Osteoblast (primary cell): ENCODE results near the gene RAD54L2. TPM values are rescaled to one million over a fixed set of nuclear protein-coding genes. Genes with fewer than 3 reads are reported as not detected.
A peak's percentile ranks its signal among the peaks of the same experiment; 100 is the strongest.

Experiments
- DNase-seq: peaks from one replicate; pipeline ENCODE4 v3.0.0; 2011; ENCODE audit warnings: low spot score, mixed read lengths; ENCODE audit not compliant: insufficient read length; ENCODE audit errors: missing footprints
- H2AFZ ChIP-seq: 2 replicates; pipeline ENCODE4 v1.6.0; 2011; ENCODE audit warnings: mild to moderate bottlenecking, low read length
- H3K27ac ChIP-seq: 2 replicates; pipeline ENCODE4 v1.5.1; 2011; ENCODE audit warnings: mild to moderate bottlenecking, low read depth, low read length, moderate library complexity
- H3K27me3 ChIP-seq: 2 replicates; pipeline ENCODE4 v1.6.0; 2012; ENCODE audit warnings: mild to moderate bottlenecking, control low read depth, inconsistent platforms, low read length, moderate library complexity; ENCODE audit not compliant: insufficient read depth
- H3K36me3 ChIP-seq: 2 replicates; pipeline ENCODE4 v1.5.1; 2011; ENCODE audit warnings: mild to moderate bottlenecking, low read length, control low read depth, moderate library complexity; ENCODE audit not compliant: insufficient read depth
- H3K4me1 ChIP-seq: 2 replicates; pipeline ENCODE4 v1.5.1; 2011; ENCODE audit warnings: mild to moderate bottlenecking, low read length, control low read depth, moderate library complexity; ENCODE audit not compliant: insufficient read depth
- H3K4me2 ChIP-seq: 2 replicates; pipeline ENCODE4 v1.6.0; 2011; ENCODE audit warnings: mild to moderate bottlenecking, low read length; ENCODE audit not compliant: insufficient read depth
- H3K4me3 ChIP-seq: fragments of 200-600 bp; sonication (generic); 3 replicates; pipeline ENCODE4 v1.5.1; 2012; ENCODE audit warnings: mild to moderate bottlenecking, low read length, inconsistent platforms; ENCODE audit not compliant: insufficient read depth
- H3K79me2 ChIP-seq: 2 replicates; pipeline ENCODE4 v1.6.0; 2012; ENCODE audit warnings: mild to moderate bottlenecking, low read length, control low read depth, inconsistent platforms; ENCODE audit not compliant: insufficient read depth
- H3K9me3 ChIP-seq: 2 replicates; pipeline ENCODE4 v1.5.1; 2011; ENCODE audit warnings: low read depth, low read length, control low read depth
- H4K20me1 ChIP-seq: 2 replicates; pipeline ENCODE4 v1.6.0; 2012; ENCODE audit warnings: mild to moderate bottlenecking, low read length, control low read depth; ENCODE audit not compliant: insufficient read depth
- total RNA-seq: library from RNA; depleted of rRNA; stranded (reverse); fragments of >200 nt; gene quantifications from 2 replicates; pipeline ENCODE4 v1.2.3, GENCODE V29; 2012
- TF ChIP-seq, protein P1 (sequence below): IDR thresholded peaks from 2 replicates; pipeline ENCODE4 v1.5.1; 2011; ENCODE audit warnings: mild to moderate bottlenecking, low read depth, low read length, moderate library complexity; ENCODE audit errors: extremely low read depth

The RAD54L2 gene, protein sequence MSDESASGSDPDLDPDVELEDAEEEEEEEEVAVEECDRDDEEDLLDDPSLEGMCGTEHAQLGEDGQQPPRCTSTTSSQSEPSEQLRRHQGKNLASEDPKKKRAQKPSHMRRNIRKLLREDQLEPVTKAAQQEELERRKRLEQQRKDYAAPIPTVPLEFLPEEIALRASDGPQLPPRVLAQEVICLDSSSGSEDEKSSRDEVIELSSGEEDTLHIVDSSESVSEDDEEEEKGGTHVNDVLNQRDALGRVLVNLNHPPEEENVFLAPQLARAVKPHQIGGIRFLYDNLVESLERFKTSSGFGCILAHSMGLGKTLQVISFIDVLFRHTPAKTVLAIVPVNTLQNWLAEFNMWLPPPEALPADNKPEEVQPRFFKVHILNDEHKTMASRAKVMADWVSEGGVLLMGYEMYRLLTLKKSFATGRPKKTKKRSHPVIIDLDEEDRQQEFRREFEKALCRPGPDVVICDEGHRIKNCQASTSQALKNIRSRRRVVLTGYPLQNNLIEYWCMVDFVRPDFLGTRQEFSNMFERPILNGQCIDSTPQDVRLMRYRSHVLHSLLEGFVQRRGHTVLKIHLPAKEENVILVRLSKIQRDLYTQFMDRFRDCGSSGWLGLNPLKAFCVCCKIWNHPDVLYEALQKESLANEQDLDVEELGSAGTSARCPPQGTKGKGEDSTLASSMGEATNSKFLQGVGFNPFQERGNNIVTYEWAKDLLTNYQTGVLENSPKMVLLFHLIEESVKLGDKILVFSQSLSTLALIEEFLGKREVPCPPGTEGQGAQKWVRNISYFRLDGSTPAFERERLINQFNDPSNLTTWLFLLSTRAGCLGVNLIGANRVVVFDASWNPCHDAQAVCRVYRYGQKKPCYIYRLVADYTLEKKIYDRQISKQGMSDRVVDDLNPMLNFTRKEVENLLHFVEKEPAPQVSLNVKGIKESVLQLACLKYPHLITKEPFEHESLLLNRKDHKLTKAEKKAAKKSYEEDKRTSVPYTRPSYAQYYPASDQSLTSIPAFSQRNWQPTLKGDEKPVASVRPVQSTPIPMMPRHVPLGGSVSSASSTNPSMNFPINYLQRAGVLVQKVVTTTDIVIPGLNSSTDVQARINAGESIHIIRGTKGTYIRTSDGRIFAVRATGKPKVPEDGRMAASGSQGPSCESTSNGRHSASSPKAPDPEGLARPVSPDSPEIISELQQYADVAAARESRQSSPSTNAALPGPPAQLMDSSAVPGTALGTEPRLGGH (N-terminal part only)
- total RNA-seq = 22.7 and 23.2 TPM in 2 replicates

DNA sequence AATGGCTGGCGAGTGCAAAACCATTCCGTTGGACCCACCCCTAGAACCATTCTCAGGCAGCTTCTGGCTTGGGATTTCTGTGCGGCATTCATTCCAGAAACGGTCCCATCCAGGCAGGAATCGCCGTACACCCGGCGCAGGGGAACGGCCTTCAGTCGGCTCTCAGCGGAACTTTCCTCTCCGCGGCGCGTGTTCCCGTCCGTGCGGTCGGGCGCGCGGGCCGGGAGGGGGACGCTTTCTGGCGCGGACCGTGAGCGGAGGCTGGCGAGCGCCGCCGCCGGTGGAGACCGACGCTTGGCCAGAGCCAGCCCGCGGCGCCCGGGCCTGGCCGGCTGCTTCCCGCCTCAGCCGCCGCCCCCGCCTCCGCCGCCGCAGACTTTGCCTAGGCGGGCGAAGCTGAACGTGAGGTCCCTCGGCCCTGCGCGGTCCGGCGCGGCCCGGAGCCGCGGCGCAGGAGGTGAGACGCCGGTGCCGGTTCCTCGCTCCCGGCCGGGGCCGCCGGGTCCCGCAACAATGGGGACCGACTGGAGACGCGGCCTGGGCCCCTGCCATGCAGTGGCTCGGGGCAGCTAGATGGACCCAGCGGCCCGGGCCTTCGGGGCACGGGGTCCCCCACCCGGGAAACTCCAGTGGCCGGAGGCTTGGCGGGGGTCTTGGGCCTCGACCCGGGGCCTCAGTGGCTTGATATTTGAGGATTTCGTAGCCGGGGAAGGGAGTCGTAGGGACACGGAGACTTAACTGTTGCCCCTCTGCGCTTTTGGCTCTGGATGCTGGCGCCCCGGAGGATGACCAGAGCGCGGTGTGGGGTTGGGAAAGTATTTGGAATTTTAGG, at the start of gene RAD54L2:
RAD54L2 (plus strand) TSS at position 261 of the 832 bp plus-strand sequence. CDS start 51,702 bp downstream, outside the sequence.
- H3K4me1 ChIP-seq = peaks cover 25% of the 10 kb centered on the region

DNA sequence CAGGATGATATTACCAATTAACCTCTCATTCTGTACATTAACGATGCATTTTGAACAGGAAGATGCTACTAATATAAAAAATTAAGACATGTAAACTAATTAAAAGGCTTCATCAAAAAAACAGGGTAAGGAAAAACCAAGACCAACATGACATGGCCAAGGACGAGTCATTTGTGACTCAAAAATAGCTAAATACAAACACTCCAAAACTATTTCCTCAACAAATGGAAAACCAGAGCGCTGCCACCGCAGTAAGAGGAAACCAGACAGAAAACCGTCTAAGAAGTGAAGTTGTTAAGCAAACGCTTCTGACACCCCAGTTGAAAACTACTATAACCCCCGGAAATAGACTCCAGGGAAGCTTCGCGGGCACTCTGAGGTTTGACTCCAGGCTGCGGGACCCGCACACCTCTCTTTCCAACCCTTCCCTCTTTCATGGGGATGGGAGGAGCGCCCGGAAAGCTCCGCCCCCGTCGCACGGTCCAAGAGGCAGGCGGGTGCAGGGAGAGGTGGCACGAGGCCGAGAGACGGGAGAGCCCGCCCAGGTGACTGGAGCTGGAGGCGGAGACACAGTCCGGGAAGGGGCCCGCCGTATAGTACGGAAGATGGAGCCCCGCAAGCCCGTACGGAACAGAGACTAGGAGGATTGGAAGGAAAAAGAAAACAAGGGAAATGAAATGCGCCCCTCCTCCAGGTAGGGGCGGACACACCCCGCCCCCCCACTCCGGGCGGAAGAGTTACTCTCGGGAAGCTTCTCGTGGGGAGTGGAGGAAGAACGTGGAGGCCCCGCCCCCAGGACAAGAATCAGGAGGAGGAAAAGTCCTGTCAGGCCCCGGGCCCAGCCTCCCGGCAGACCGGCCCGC, 39.4 kb upstream of the RAD54L2 start:
- peaks cover 6% of the 10 kb centered on the region for H3K36me3 ChIP-seq
- peak overlapping the region; percentile 97 for H3K4me2 ChIP-seq
- peak overlapping the region; percentile 93 for H2AFZ ChIP-seq
- peaks cover 36% of the 10 kb centered on the region for H3K79me2 ChIP-seq
- H4K20me1 ChIP-seq = peaks cover 10% of the 10 kb centered on the region
- DNase-seq = peak; percentile 93
- TF ChIP-seq, protein P1, sequence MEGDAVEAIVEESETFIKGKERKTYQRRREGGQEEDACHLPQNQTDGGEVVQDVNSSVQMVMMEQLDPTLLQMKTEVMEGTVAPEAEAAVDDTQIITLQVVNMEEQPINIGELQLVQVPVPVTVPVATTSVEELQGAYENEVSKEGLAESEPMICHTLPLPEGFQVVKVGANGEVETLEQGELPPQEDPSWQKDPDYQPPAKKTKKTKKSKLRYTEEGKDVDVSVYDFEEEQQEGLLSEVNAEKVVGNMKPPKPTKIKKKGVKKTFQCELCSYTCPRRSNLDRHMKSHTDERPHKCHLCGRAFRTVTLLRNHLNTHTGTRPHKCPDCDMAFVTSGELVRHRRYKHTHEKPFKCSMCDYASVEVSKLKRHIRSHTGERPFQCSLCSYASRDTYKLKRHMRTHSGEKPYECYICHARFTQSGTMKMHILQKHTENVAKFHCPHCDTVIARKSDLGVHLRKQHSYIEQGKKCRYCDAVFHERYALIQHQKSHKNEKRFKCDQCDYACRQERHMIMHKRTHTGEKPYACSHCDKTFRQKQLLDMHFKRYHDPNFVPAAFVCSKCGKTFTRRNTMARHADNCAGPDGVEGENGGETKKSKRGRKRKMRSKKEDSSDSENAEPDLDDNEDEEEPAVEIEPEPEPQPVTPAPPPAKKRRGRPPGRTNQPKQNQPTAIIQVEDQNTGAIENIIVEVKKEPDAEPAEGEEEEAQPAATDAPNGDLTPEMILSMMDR = no peak
- H3K4me1 ChIP-seq = peaks cover 8% of the 10 kb centered on the region
- H3K9me3 ChIP-seq = no peaks in the 10 kb centered on the region
- H3K27me3 ChIP-seq = no peaks in the 10 kb centered on the region
- peak overlapping the region; percentile 90 for H3K27ac ChIP-seq
- peak overlapping the region; percentile 94 for H3K4me3 ChIP-seq

More for the DNA sequence above, at the start of gene RAD54L2:
- Histone ChIP-seq H3K27me3 (no peaks in the 10 kb centered on the region), H3K4me2 (peak within 1 kb of the TSS; percentile 100), H3K27ac (peak within 1 kb of the TSS; percentile 86), H3K79me2 (peaks cover 41% of the 10 kb centered on the region), H3K4me3 (peak within 1 kb of the TSS; percentile 90), H3K9me3 (no peaks in the 10 kb centered on the region), H2AFZ (peak within 1 kb of the TSS; percentile 98), H3K36me3 (peaks cover 11% of the 10 kb centered on the region), H4K20me1 (peaks cover 23% of the 10 kb centered on the region)
- peak; percentile 95 for DNase-seq
- TF ChIP-seq, protein P1 = no peak

DNA sequence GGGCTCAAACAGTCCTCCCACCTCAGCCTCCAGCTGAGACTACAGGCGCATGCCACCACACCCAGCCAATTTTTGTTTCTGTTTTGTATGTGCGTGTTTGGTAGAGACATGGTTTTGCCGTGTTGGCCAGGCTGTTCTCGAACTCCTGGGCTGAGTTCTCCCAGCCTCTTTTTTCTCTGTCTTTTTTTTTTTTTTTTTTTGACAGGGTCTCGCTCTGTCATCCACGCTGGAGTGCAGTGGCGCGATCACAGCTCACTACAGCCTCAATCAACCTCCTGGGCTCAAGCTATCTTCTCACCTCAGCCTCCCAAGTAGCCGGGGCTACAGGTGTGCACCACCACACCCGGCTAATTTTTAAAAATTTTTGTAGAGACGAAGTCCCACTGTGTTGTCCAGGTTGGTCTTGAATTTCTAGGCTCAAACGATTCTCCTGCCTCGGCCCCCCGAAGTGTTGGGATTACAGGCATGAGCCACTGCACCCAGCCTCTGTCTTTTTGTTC, 37.8 kb upstream of the RAD54L2 start:
- no peak for DNase-seq

More for the DNA sequence above, 37.8 kb upstream of the RAD54L2 start:
- Histone ChIP-seq H3K4me2 (peak overlapping the region; percentile 75), H3K4me1 (peaks cover 8% of the 10 kb centered on the region), H3K79me2 (peaks cover 30% of the 10 kb centered on the region), H3K4me3 (peak overlapping the region; percentile 48), H3K9me3 (no peaks in the 10 kb centered on the region), H2AFZ (peak overlapping the region; percentile 78), H4K20me1 (peaks cover 10% of the 10 kb centered on the region), H3K27me3 (no peaks in the 10 kb centered on the region), H3K36me3 (peaks cover 1% of the 10 kb centered on the region), H3K27ac (peak overlapping the region; percentile 71)
- TF ChIP-seq, protein P1 = no peak
